Lower leg skin (tissue), 3 donors: ENCODE measurements around the gene GTPBP3.

Experiments
- CTCF ChIP-seq, 3 donors: fragments of 450-650 bp; IDR thresholded peaks; one replicate each; pipeline ENCODE4 v1.5.1; 2016; ENCODE audit warnings: antibody characterized with exemption in 3 of 3, mild to moderate bottlenecking in 3 of 3, moderate library complexity in 2 of 3
- POLR2A ChIP-seq, 2 donors: fragments of 450-650 bp; IDR thresholded peaks; one replicate each; pipeline ENCODE4 v1.6.1; 2016 to 2017; ENCODE audit warnings: antibody characterized with exemption in 2 of 2, mild to moderate bottlenecking in 1 of 2, moderate library complexity in 1 of 2

- TF ChIP-seq CTCF (IDR thresholded peaks at IDR 0.05) (no peak), POLR2A (IDR thresholded peaks at IDR 0.05) (no peak)
Measured at GRCh38 chr19:17300992-17301619, 36.2 kb upstream of the GTPBP3 start.
